Uterus (tissue), 2 donors: ENCODE data around the gene PACSIN2.

Experiments used
- CTCF ChIP-seq, 4 experiments: fragments of 200-600 bp in 2 of 4; fragments of 450-650 bp in 2 of 4; sonication (generic) in 2 of 4; IDR thresholded peaks; one replicate each; pipeline ENCODE4 v1.5.1; 2016 to 2019; ENCODE audit warnings: antibody characterized with exemption in 4 of 4, mild to moderate bottlenecking in 2 of 4, moderate library complexity in 1 of 4
- POLR2A ChIP-seq, 2 donors: fragments of 450-650 bp; IDR thresholded peaks; one replicate each; pipeline ENCODE4 v1.6.1; 2016; ENCODE audit warnings: antibody characterized with exemption in 2 of 2, mild to moderate bottlenecking in 1 of 2, moderate library complexity in 1 of 2

GRCh38 chr22:42909363-42910058 lies 105.4 kb downstream of the PACSIN2 start:
- TF ChIP-seq CTCF (IDR thresholded peaks at IDR 0.05) = no peak
- TF ChIP-seq POLR2A (IDR thresholded peaks at IDR 0.05) = no peak
